Measurements from ENCODE around the gene RPP21. TPM values are rescaled to one million over a fixed set of nuclear protein-coding genes. Genes with fewer than 3 reads are reported as not detected.
A peak's percentile ranks its signal among the peaks of the same experiment; 100 is the strongest.

Gene RPP21
- total and polyA plus RNA-seq, 9 donors, result 14.2 to 106 (median 44.5) TPM

GRCh38 chr6:30323806-30324205 is 21.1 kb upstream of the RPP21 start:
- Histone ChIP-seq H3K4me1 (ENCODE audit: insufficient read depth) (peaks cover 5% of the 10 kb centered on the region), H3K27ac (no peak overlapping the region), H3K9me3 (no peaks in the 10 kb centered on the region), H3K4me3 (no peak overlapping the region), H3K36me3 (no peaks in the 10 kb centered on the region), H3K27me3 (no peaks in the 10 kb centered on the region)
- intact Hi-C loops (cut with DNase I), result no loop called here
- DNase-seq, result no peak
- WGBS, 3 donors, result 96 to 97% (median 97%) methylated on average over 1 of the region's 1 CpG
- TF ChIP-seq CTCF (IDR thresholded peaks at IDR 0.05) (no peak), POLR2A (IDR thresholded peaks at IDR 0.05) (no peak), EP300 (IDR thresholded peaks at IDR 0.05) (no peak)

DNA sequence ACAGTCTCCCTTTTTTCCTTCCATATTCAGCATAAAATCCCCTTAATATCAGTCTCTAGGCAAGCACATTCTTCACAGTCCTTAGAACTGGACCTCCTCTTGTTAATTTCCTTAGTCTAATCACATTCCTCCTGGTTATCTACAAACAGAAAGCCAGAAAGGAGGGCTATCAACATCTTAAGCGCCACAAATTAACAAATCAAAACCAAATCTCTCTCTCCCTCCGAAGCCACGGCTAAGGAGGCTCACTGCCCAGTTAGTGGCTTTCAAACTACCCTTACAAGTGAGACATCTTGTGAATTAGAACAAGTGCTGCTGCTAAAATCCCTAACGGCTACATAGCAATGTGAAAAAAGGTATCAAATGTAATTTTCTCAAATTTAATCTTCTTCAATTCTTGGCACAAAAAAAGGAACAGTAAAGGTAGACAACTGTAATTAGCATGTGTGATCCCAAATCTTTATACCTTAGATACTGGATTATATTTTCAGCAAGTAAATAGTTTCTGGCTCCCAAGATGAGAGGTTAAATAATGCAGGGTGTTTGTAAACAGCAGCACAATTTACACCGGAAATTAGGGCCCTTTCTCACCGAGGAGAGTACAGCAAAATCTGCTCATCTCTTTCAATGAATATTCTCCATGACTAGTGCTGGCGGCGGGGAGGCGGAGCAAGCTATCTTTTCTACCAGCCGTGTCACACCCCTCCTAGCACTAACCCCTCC is 19.6 kb upstream of the RPP21 start:
- WGBS, 3 donors, result 2 to 4% (median 3%) methylated on average over 10 of the region's 10 CpGs
- DNase-seq, result no peak
- Histone ChIP-seq H3K4me3 (peak overlapping the region; percentile 48), H3K4me1 (ENCODE audit: insufficient read depth) (peaks cover 5% of the 10 kb centered on the region), H3K36me3 (no peaks in the 10 kb centered on the region), H3K27me3 (no peaks in the 10 kb centered on the region), H3K27ac (no peak overlapping the region), H3K9me3 (no peaks in the 10 kb centered on the region)
- intact Hi-C loops (cut with DNase I), result no loop called here
- no peak for TF ChIP-seq CTCF (IDR thresholded peaks at IDR 0.05)
- no peak for TF ChIP-seq POLR2A (IDR thresholded peaks at IDR 0.05)
- TF ChIP-seq EP300 (IDR thresholded peaks at IDR 0.05), result no peak

DNA sequence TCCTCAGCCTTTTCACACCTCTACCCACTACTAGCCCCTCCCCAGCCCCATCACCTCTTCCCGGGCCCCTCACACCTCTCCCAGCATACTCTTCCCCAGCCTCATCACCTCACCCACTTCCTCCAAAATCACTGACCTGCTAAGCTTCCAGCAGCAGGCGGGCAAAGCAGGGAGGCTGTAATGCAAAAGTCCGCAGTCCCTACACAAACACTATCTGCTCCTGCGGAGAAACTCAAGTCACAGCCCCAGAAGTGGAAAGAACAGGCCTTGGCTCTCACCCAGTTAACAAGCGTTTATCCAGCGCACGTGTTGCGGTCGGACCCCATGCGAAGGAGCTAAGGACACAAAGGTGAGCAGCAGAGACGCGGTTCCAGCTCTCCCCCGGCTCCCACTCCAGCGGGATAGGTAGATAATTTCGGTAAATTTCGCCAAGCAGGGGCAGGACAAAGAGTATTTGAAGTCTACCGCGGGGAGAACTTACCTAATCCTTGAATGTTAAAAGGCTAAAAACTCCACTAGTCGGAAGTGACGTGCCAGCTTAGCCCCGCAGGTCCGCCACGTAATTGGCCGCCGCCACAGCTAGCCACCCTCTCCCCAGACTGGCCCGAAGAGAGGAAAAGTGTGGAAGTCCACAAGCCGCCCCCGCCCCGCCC is 19.0 kb upstream of the RPP21 start:
- DNase-seq, result peak in 4 of 5 donors; percentile 20 to 45 (median 41)
- Histone ChIP-seq H3K27me3 (no peaks in the 10 kb centered on the region), H3K36me3 (no peaks in the 10 kb centered on the region), H3K27ac (peak overlapping the region; percentile 96 to 99), H3K4me3 (peak overlapping the region; percentile 48), H3K9me3 (no peaks in the 10 kb centered on the region), H3K4me1 (ENCODE audit: insufficient read depth) (peaks cover 5% of the 10 kb centered on the region)
- intact Hi-C loops (cut with DNase I), result no loop called here
- WGBS, 3 donors, result 0 to 1% (median 0%) methylated on average over 26 to 29 of the region's 29 CpGs
- TF ChIP-seq EP300 (IDR thresholded peaks at IDR 0.05) (no peak), CTCF (IDR thresholded peaks at IDR 0.05) (no peak), POLR2A (IDR thresholded peaks at IDR 0.05) (no peak)

GRCh38 chr6:30326526-30327231 is 18.3 kb upstream of the RPP21 start, which contains the start of gene TRIM39:
TSS of gene TRIM39 (plus strand) at chr6:30326927. CDS start at chr6:30329318, 2,391 bp downstream.
- TF ChIP-seq POLR2A (IDR thresholded peaks at IDR 0.05) (peak; percentile 88), EP300 (IDR thresholded peaks at IDR 0.05) (no peak)
- H3K4me1 ChIP-seq (ENCODE audit: insufficient read depth), result peaks cover 5% of the 10 kb centered on the region
- H3K27me3 ChIP-seq, result no peaks in the 10 kb centered on the region
- DNase-seq, result peak; percentile 83 to 91 (median 86)
- H3K4me3 ChIP-seq, result peak within 1 kb of the TSS; percentile 48
- H3K9me3 ChIP-seq, result no peaks in the 10 kb centered on the region
- 1% methylated on average over 55 to 90 of the region's 90 CpGs for WGBS, 3 donors
- H3K27ac ChIP-seq, result peak within 1 kb of the TSS; percentile 96 to 99
- intact Hi-C loops (cut with DNase I), result no loop called here
- H3K36me3 ChIP-seq, result no peaks in the 10 kb centered on the region
